Trophoblast cell (in vitro differentiated cells and primary cell): ENCODE data around the gene FBXL12.

ENCODE experiments used
- DNase-seq, 2 donors: peaks; one replicate each; pipeline ENCODE4 v3.0.0-alpha.2; 2016
- H2AFZ ChIP-seq: 2 replicates; pipeline ENCODE4 v1.6.1; 2013; ENCODE audit warnings: low read length, moderate library complexity, mild to moderate bottlenecking; ENCODE audit not compliant: insufficient read depth, poor library complexity
- H2AK5ac ChIP-seq: 2 replicates; pipeline ENCODE4 v1.6.1; 2013; ENCODE audit warnings: mild to moderate bottlenecking, low read length
- H2BK120ac ChIP-seq: 2 replicates; pipeline ENCODE4 v1.6.1; 2013; ENCODE audit warnings: low read length, mild to moderate bottlenecking, moderate library complexity; ENCODE audit not compliant: insufficient read depth, poor library complexity
- H2BK12ac ChIP-seq: 2 replicates; pipeline ENCODE4 v1.6.1; 2013; ENCODE audit warnings: mild to moderate bottlenecking, low read length, moderate library complexity
- H2BK5ac ChIP-seq: 2 replicates; pipeline ENCODE4 v1.6.1; 2013; ENCODE audit warnings: low read length, low read depth, moderate library complexity, mild to moderate bottlenecking; ENCODE audit not compliant: poor library complexity
- H3K14ac ChIP-seq: 2 replicates; pipeline ENCODE4 v1.6.1; 2013; ENCODE audit warnings: mild to moderate bottlenecking, low read length
- H3K18ac ChIP-seq: 2 replicates; pipeline ENCODE4 v1.6.1; 2013; ENCODE audit warnings: mild to moderate bottlenecking, low read length
- H3K23ac ChIP-seq: 2 replicates; pipeline ENCODE4 v1.6.1; 2013; ENCODE audit warnings: low read length
- H3K27ac ChIP-seq: 2 replicates; pipeline ENCODE4 v1.5.1; 2013; ENCODE audit warnings: low read depth, mild to moderate bottlenecking, inconsistent platforms, low read length, moderate library complexity
- H3K27me3 ChIP-seq: 2 replicates; pipeline ENCODE4 v1.6.1; 2013; ENCODE audit warnings: inconsistent platforms, mild to moderate bottlenecking, low read length, moderate library complexity; ENCODE audit not compliant: insufficient read depth
- H3K36me3 ChIP-seq, 2 experiments: 1 replicate in 1 of 2; 2 replicates in 1 of 2; pipeline ENCODE4 v1.6.1; 2013; ENCODE audit warnings: low read length in 2 of 2, mild to moderate bottlenecking in 2 of 2, moderate library complexity in 1 of 2; ENCODE audit not compliant: insufficient read depth in 2 of 2, control insufficient read depth in 1 of 2
- H3K4ac ChIP-seq: 2 replicates; pipeline ENCODE4 v1.6.1; 2013; ENCODE audit warnings: low read depth, mild to moderate bottlenecking, low read length, moderate library complexity
- H3K4me1 ChIP-seq, 2 experiments: 1 replicate in 1 of 2; 2 replicates in 1 of 2; pipeline ENCODE4 v1.6.1; 2013; ENCODE audit warnings: low read length in 2 of 2, mild to moderate bottlenecking in 2 of 2, moderate library complexity in 1 of 2; ENCODE audit not compliant: insufficient read depth in 2 of 2, control insufficient read depth in 1 of 2
- H3K4me2 ChIP-seq: 2 replicates; pipeline ENCODE4 v1.6.1; 2013; ENCODE audit warnings: inconsistent platforms, mild to moderate bottlenecking, low read length, moderate library complexity
- H3K4me3 ChIP-seq: 2 replicates; pipeline ENCODE4 v1.5.1; 2013; ENCODE audit warnings: mild to moderate bottlenecking, low read depth, low read length, inconsistent platforms
- H3K79me1 ChIP-seq: one replicate; pipeline ENCODE4 v1.6.1; 2013; ENCODE audit warnings: low read length
- H3K79me2 ChIP-seq: 2 replicates; pipeline ENCODE4 v1.6.1; 2013; ENCODE audit warnings: low read length, mild to moderate bottlenecking; ENCODE audit not compliant: control insufficient read depth, insufficient read depth, poor library complexity
- H3K9ac ChIP-seq: 2 replicates; pipeline ENCODE4 v1.6.1; 2013; ENCODE audit warnings: mild to moderate bottlenecking, low read length
- H3K9me3 ChIP-seq: 2 replicates; pipeline ENCODE4 v1.6.1; 2013; ENCODE audit warnings: low read depth, mild to moderate bottlenecking, control low read depth, inconsistent platforms, low read length; ENCODE audit not compliant: insufficient read depth
- H4K12ac ChIP-seq: 2 replicates; pipeline ENCODE4 v1.6.1; 2013; ENCODE audit warnings: low read depth, mild to moderate bottlenecking, low read length, moderate library complexity
- H4K8ac ChIP-seq: 2 replicates; pipeline ENCODE4 v1.6.1; 2013; ENCODE audit warnings: low read depth, mild to moderate bottlenecking, low read length, moderate library complexity
- H4K91ac ChIP-seq: one replicate; pipeline ENCODE4 v1.6.1; 2013; ENCODE audit warnings: low read depth, mild to moderate bottlenecking, low read length, moderate library complexity
- WGBS: extraction: QIAGEN DNeasy Blood & Tissue Kit; methylation state at CpG from one replicate; pipeline ENCODE4 v1.1.7; 2013; ENCODE audit warnings: missing lambda C conversion rate; ENCODE audit not compliant: insufficient read length, insufficient coverage; ENCODE audit errors: extremely low coverage; 5-methylcytosine and 5-hydroxymethylcytosine counted together

FBXL12 gene

GRCh38 chr19:9849791-9850190 lies 30.9 kb upstream of the FBXL12 start:
- no CpG with 5 or more reads among the region's 7 CpGs for WGBS

GRCh38 chr19:9848762-9849161 lies 29.9 kb upstream of the FBXL12 start:
- peaks cover 0 to 1% of the 10 kb centered on the region in 2 experiments for H3K4me1 ChIP-seq
- DNase-seq, result no peak
- no peak overlapping the region for H3K9ac ChIP-seq
- H3K79me1 ChIP-seq, result no peaks in the 10 kb centered on the region
- H3K27ac ChIP-seq, result no peak overlapping the region
- no CpG with 5 or more reads among the region's 23 CpGs for whole genome bisulfite sequencing
- H2BK12ac ChIP-seq, result no peak overlapping the region
- H3K14ac ChIP-seq, result no peak overlapping the region
- no peak overlapping the region for H4K8ac ChIP-seq
- no peak overlapping the region for H3K4me2 ChIP-seq
- no peak overlapping the region for H2BK120ac ChIP-seq
- H3K18ac ChIP-seq, result no peak overlapping the region
- no peak overlapping the region for H2BK5ac ChIP-seq
- H3K36me3 ChIP-seq, result peaks cover 29 to 42% of the 10 kb centered on the region in 2 experiments
- H2AK5ac ChIP-seq, result no peak overlapping the region
- H3K23ac ChIP-seq, result no peak overlapping the region
- H3K9me3 ChIP-seq, result peaks cover 2% of the 10 kb centered on the region
- no peak overlapping the region for H4K12ac ChIP-seq
- no peak overlapping the region for H4K91ac ChIP-seq
- no peak overlapping the region for H3K4ac ChIP-seq
- no peak overlapping the region for H3K4me3 ChIP-seq
- H3K27me3 ChIP-seq, result no peaks in the 10 kb centered on the region
- H3K79me2 ChIP-seq, result no peaks in the 10 kb centered on the region
- no peak overlapping the region for H2AFZ ChIP-seq

More at GRCh38 chr19:9849791-9850190, 30.9 kb upstream of the FBXL12 start:
- Histone ChIP-seq H4K8ac (no peak overlapping the region), H3K23ac (no peak overlapping the region), H3K36me3 (peaks cover 19 to 37% of the 10 kb centered on the region in 2 experiments), H3K79me2 (no peaks in the 10 kb centered on the region), H3K9me3 (peaks cover 7% of the 10 kb centered on the region), H3K4me1 (peaks cover 0 to 1% of the 10 kb centered on the region in 2 experiments), H3K4me3 (no peak overlapping the region), H3K14ac (no peak overlapping the region), H3K27me3 (no peaks in the 10 kb centered on the region), H3K79me1 (no peaks in the 10 kb centered on the region), H3K9ac (no peak overlapping the region), H3K18ac (no peak overlapping the region), H2BK120ac (no peak overlapping the region), H4K91ac (no peak overlapping the region), H2AFZ (no peak overlapping the region), H2BK12ac (no peak overlapping the region), H3K27ac (no peak overlapping the region), H4K12ac (no peak overlapping the region), H2AK5ac (no peak overlapping the region), H2BK5ac (no peak overlapping the region), H3K4me2 (no peak overlapping the region), H3K4ac (no peak overlapping the region)
- no peak for DNase-seq

GRCh38 chr19:9848060-9848459 lies 29.2 kb upstream of the FBXL12 start:
- no peak overlapping the region for H3K4me3 ChIP-seq
- no CpG with 5 or more reads among the region's 4 CpGs for WGBS
- H3K4ac ChIP-seq, result no peak overlapping the region
- peaks cover 0 to 1% of the 10 kb centered on the region in 2 experiments for H3K4me1 ChIP-seq
- no peak overlapping the region for H2BK5ac ChIP-seq
- no peak overlapping the region for H2AK5ac ChIP-seq
- no peak overlapping the region for H4K91ac ChIP-seq
- H3K36me3 ChIP-seq, result peaks cover 34 to 48% of the 10 kb centered on the region in 2 experiments
- no peak overlapping the region for H3K4me2 ChIP-seq
- H4K8ac ChIP-seq, result no peak overlapping the region
- H2BK12ac ChIP-seq, result no peak overlapping the region
- H2AFZ ChIP-seq, result no peak overlapping the region
- no peak overlapping the region for H4K12ac ChIP-seq
- H2BK120ac ChIP-seq, result no peak overlapping the region
- H3K27ac ChIP-seq, result no peak overlapping the region
- H3K79me2 ChIP-seq, result no peaks in the 10 kb centered on the region
- H3K27me3 ChIP-seq, result no peaks in the 10 kb centered on the region
- no peak for DNase-seq
- no peaks in the 10 kb centered on the region for H3K79me1 ChIP-seq
- H3K9ac ChIP-seq, result no peak overlapping the region
- no peak overlapping the region for H3K14ac ChIP-seq
- H3K9me3 ChIP-seq, result peaks cover 2% of the 10 kb centered on the region
- no peak overlapping the region for H3K23ac ChIP-seq
- H3K18ac ChIP-seq, result no peak overlapping the region

GRCh38 chr19:9847087-9847671 lies 28.3 kb upstream of the FBXL12 start:
- H3K4me3 ChIP-seq, result no peak overlapping the region
- peak overlapping the region; percentile 0 for H4K12ac ChIP-seq
- H3K27me3 ChIP-seq, result no peaks in the 10 kb centered on the region
- H2AFZ ChIP-seq, result no peak overlapping the region
- H2BK12ac ChIP-seq, result no peak overlapping the region
- WGBS, result no CpG with 5 or more reads among the region's 13 CpGs
- no peak overlapping the region for H4K91ac ChIP-seq
- no peak overlapping the region for H3K18ac ChIP-seq
- no peaks in the 10 kb centered on the region for H3K79me2 ChIP-seq
- H3K4me2 ChIP-seq, result no peak overlapping the region
- H3K4ac ChIP-seq, result no peak overlapping the region
- no peak overlapping the region for H3K23ac ChIP-seq
- no peak overlapping the region for H4K8ac ChIP-seq
- no peak overlapping the region for H2AK5ac ChIP-seq
- H3K14ac ChIP-seq, result no peak overlapping the region
- H2BK5ac ChIP-seq, result no peak overlapping the region
- H3K9me3 ChIP-seq, result peaks cover 2% of the 10 kb centered on the region
- peaks cover 43 to 57% of the 10 kb centered on the region in 2 experiments for H3K36me3 ChIP-seq
- no peak overlapping the region for H2BK120ac ChIP-seq
- H3K27ac ChIP-seq, result no peak overlapping the region
- H3K79me1 ChIP-seq, result no peaks in the 10 kb centered on the region
- H3K4me1 ChIP-seq, result no peaks in the 10 kb centered on the region
- peak; percentile 11 to 40 for DNase-seq
- no peak overlapping the region for H3K9ac ChIP-seq
